ENCODE data around the gene RERG. TPM values are rescaled to one million over a fixed set of nuclear protein-coding genes. Genes with fewer than 3 reads are reported as not detected.
"Not testable (repeated sequence)": the region's sequence is repeated elsewhere in the genome, so short reads cannot be mapped to it uniquely, and the experiment has no call there.

RERG gene
- total and polyA plus RNA-seq, 7 donors: 1.6 to 3.1 (median 2.3) TPM

- no peaks in the 10 kb centered on the region for H3K9me3 ChIP-seq
- no peak overlapping the region for H3K27ac ChIP-seq
- no peaks in the 10 kb centered on the region for H3K36me3 ChIP-seq (ENCODE audit: insufficient read depth in 1 of 2, low read depth in 1 of 2)
- H3K4me3 ChIP-seq: no peak overlapping the region
- ATAC-seq (no peak), DNase-seq (no peak)
- TF ChIP-seq CTCF (IDR thresholded peaks at IDR 0.05): no peak
- no peaks in the 10 kb centered on the region for H3K27me3 ChIP-seq (ENCODE audit: insufficient read depth in 3 of 3, low read length in 2 of 3)
- WGBS, 3 donors: 75 to 88% (median 84%) methylated on average over 1 of the region's 1 CpG
- H3K4me1 ChIP-seq: no peaks in the 10 kb centered on the region
- intact Hi-C loops (cut with DNase I): no loop called here
Observed at GRCh38 chr12:15231493-15231892, 10.3 kb upstream of the RERG start.

DNA sequence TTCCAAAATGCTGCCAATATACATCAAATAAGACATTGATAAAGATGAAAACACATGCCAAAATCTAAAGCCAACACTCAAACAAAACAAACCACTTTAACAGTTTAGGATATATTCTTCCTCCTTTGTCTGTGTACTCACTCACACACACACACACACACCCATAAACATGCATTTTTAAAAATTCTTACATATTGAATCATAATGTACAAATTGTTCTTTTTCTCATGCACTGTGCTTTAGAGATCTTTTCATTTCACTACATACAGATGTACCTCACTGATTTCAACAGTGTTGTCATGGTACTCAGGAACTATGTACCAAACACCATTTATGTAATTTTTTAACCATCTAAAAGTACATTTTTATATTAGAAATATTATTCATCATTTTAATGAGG is 9.5 kb upstream of the RERG start:
- intact Hi-C loops (cut with DNase I): no loop called here

GRCh38 chr12:15230137-15230536 is 8.9 kb upstream of the RERG start:
- intact Hi-C loops (cut with DNase I): no loop called here
- Histone ChIP-seq H3K9me3 (no peaks in the 10 kb centered on the region), H3K27me3 (ENCODE audit: insufficient read depth in 3 of 3, low read length in 2 of 3) (no peaks in the 10 kb centered on the region), H3K4me3 (no peak overlapping the region), H3K27ac (no peak overlapping the region), H3K36me3 (ENCODE audit: insufficient read depth in 1 of 2, low read depth in 1 of 2) (no peaks in the 10 kb centered on the region), H3K4me1 (no peaks in the 10 kb centered on the region)
- DNase-seq (no peak), ATAC-seq (no peak)
- no peak for TF ChIP-seq CTCF (IDR thresholded peaks at IDR 0.05)

More for the DNA sequence above, 9.5 kb upstream of the RERG start:
- Histone ChIP-seq H3K9me3 (no peaks in the 10 kb centered on the region), H3K4me3 (no peak overlapping the region), H3K4me1 (no peaks in the 10 kb centered on the region), H3K27ac (no peak overlapping the region), H3K36me3 (ENCODE audit: insufficient read depth in 1 of 2, low read depth in 1 of 2) (no peaks in the 10 kb centered on the region), H3K27me3 (ENCODE audit: insufficient read depth in 3 of 3, low read length in 2 of 3) (no peaks in the 10 kb centered on the region)
- TF ChIP-seq CTCF (IDR thresholded peaks at IDR 0.05): no peak
- DNase-seq: no peak
- no peak for ATAC-seq

DNA sequence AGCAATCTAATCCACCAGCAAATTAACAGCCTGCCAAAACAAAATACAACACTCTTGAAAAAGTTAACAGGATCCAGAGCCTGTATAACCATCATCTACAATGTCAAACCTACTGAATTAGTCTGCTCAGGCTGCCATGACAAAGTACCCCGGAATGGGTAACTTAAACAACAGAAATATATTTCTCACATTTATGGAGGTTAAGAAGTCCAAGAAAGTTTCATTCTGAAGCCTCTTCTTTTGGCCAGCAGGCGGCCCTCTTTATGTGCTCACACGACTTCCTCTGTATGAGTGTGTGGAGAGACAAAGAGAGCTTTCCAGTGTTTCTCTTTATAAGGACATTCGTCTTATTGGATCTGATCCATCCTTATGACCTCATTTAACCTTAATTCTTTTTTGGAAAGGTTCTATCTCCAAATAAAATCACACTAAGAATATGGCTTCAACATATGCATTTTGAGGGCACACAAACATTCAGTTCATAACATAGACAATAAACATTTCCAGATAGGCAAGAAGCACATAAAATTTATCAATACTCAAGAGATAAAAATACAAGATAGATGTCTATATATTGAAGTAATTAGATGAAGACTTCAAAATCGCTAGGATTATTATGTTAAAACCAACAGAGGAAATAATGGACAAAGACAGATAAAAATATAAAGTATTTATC is 5.9 kb upstream of the RERG start:
- WGBS, 3 donors: 19 to 25% (median 22%) methylated on average over 5 of the region's 5 CpGs
- intact Hi-C loops (cut with DNase I): loop anchor here (2.0 to 5.0 kb wide), 2 partner anchors 40 to 46 kb away; no protein-coding TSS in a partner anchor

DNA sequence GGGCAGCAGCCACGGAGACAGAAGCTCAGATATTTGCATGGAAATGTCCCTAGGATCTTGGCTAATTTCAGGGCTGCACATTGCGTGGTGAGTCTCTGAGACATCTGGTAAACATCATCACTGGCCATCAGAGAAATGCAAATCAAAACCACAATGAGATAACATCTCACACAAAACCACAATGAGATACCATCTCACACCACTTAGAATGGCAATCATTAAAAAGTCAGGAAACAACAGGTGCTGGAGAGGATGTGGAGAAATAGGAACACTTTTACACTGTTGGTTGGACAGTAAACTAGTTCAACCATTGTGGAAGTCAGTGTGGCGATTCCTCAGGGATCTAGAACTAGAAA is 4.6 kb upstream of the RERG start:
- not testable (repeated sequence) for H3K27me3 ChIP-seq (ENCODE audit: insufficient read depth in 3 of 3, low read length in 2 of 3); DNase-seq; H3K4me1 ChIP-seq; ATAC-seq; H3K4me3 ChIP-seq; H3K27ac ChIP-seq; H3K36me3 ChIP-seq (ENCODE audit: insufficient read depth in 1 of 2, low read depth in 1 of 2); H3K9me3 ChIP-seq
- intact Hi-C loops (cut with DNase I): loop anchor here (2.0 to 5.0 kb wide), 2 partner anchors 41 to 47 kb away; no protein-coding TSS in a partner anchor
- WGBS, 3 donors: 72 to 75% (median 75%) methylated on average over 2 to 3 of the region's 3 CpGs

More for the DNA sequence above, 5.9 kb upstream of the RERG start:
- ATAC-seq (peak in 3 of 4 donors; percentile 48 to 65 (median 64)), DNase-seq (peak; percentile 46 to 56)
- Histone ChIP-seq H3K4me3 (no peak overlapping the region), H3K27me3 (ENCODE audit: insufficient read depth in 3 of 3, low read length in 2 of 3) (peaks cover 0 to 2% (median 0%) of the 10 kb centered on the region in 3 donors), H3K9me3 (no peaks in the 10 kb centered on the region), H3K4me1 (no peaks in the 10 kb centered on the region), H3K36me3 (ENCODE audit: insufficient read depth in 1 of 2, low read depth in 1 of 2) (no peaks in the 10 kb centered on the region), H3K27ac (no peak overlapping the region)
- peak; percentile 66 for TF ChIP-seq CTCF (IDR thresholded peaks at IDR 0.05)

Data from psoas muscle (tissue), 8 donors.